Uterus (tissue), 4 donors: Measurements from ENCODE around the gene DOCK1. TPM values are rescaled to one million over a fixed set of nuclear protein-coding genes. Genes with fewer than 3 reads are reported as not detected.

Experiments
- DNase-seq, 2 donors: peaks; one replicate each; pipeline ENCODE4 v3.0.0-alpha.2; 2019 to 2020
- H3K27ac ChIP-seq, 2 donors: fragments of 200-600 bp; sonication (generic); 1 replicate in 1 of 2; 2 replicates in 1 of 2; pipeline ENCODE4 v1.5.1; 2016 to 2018
- H3K27me3 ChIP-seq, 2 donors: fragments of 200-600 bp; sonication (generic); one replicate each; pipeline ENCODE4 v1.5.1; 2018 to 2019; ENCODE audit warnings: control low read depth in 1 of 2
- H3K36me3 ChIP-seq, 2 donors: fragments of 200-600 bp; sonication (generic); one replicate each; pipeline ENCODE4 v1.5.1; 2019; ENCODE audit warnings: control low read depth in 1 of 2
- H3K4me1 ChIP-seq, 2 donors: fragments of 200-600 bp; sonication (generic); one replicate each; pipeline ENCODE4 v1.5.1; 2018 to 2019; ENCODE audit warnings: control low read depth in 1 of 2
- H3K4me3 ChIP-seq, 2 donors: fragments of 200-600 bp; sonication (generic); 1 replicate in 1 of 2; 2 replicates in 1 of 2; pipeline ENCODE4 v1.5.1; 2018 to 2019; ENCODE audit warnings: mild to moderate bottlenecking in 1 of 2
- H3K9me3 ChIP-seq, 2 donors: fragments of 200-600 bp; sonication (generic); one replicate each; pipeline ENCODE4 v1.5.1; 2019; ENCODE audit warnings: control low read depth in 1 of 2
- POLR2A ChIP-seq, 2 donors: fragments of 450-650 bp; IDR thresholded peaks; one replicate each; pipeline ENCODE4 v1.6.1; 2016; ENCODE audit warnings: antibody characterized with exemption in 2 of 2, mild to moderate bottlenecking in 1 of 2, moderate library complexity in 1 of 2
- intact Hi-C: fragments of 100-400 bp; cut with DNase I; formaldehyde crosslinking; loops from one replicate; pipeline ENCODE4 v1.15.1; 2023; ENCODE audit warnings: low total_unique reads
- total RNA-seq, 4 donors: library from RNA; depleted of rRNA in 3 of 4; stranded (reverse); fragments of >200 nt in 3 of 4; gene quantifications; one replicate each; pipeline versions ENCODE4 v1.1.0 to v1.2.4, GENCODE V29; 2014 to 2023
- TF ChIP-seq, protein P1 (sequence below), 4 experiments: fragments of 200-600 bp in 2 of 4; fragments of 450-650 bp in 2 of 4; sonication (generic) in 2 of 4; IDR thresholded peaks; one replicate each; pipeline ENCODE4 v1.5.1; 2016 to 2019; ENCODE audit warnings: antibody characterized with exemption in 4 of 4, mild to moderate bottlenecking in 2 of 4, moderate library complexity in 1 of 4
- donor health status: DM: yes; HTN: yes; CAD: no.

Gene DOCK1
- total RNA-seq, 4 donors from 2014 or later: 15.6 to 130 (median 65.0) TPM

DNA sequence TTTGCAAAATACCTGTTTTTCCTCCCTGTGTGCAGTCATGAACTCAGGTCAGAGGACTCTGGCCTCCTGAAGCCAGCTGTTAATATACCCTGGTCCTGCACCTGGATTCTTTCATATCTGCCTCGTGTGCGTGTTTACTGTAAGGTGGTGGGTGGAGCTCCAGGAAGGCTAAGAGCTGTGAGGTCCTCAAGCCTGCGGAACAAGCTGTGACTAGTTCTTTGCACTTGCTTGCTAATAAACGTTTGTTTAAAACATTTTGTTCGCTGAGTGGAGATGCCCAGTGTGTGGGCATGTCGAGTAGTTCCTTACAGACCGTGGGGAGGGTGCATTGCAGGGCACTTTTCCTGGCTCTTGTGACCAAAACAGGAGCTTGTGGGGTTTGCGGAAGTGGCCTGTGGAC is 139.0 kb downstream of the DOCK1 start:
- no peaks in the 10 kb centered on the region for H3K27me3 ChIP-seq
- DNase-seq: no peak
- intact Hi-C loops: no loop called here
- no peaks in the 10 kb centered on the region for H3K4me1 ChIP-seq
- H3K27ac ChIP-seq: no peak overlapping the region
- no peak for TF ChIP-seq POLR2A (IDR thresholded peaks at IDR 0.05)
- TF ChIP-seq, protein P1, sequence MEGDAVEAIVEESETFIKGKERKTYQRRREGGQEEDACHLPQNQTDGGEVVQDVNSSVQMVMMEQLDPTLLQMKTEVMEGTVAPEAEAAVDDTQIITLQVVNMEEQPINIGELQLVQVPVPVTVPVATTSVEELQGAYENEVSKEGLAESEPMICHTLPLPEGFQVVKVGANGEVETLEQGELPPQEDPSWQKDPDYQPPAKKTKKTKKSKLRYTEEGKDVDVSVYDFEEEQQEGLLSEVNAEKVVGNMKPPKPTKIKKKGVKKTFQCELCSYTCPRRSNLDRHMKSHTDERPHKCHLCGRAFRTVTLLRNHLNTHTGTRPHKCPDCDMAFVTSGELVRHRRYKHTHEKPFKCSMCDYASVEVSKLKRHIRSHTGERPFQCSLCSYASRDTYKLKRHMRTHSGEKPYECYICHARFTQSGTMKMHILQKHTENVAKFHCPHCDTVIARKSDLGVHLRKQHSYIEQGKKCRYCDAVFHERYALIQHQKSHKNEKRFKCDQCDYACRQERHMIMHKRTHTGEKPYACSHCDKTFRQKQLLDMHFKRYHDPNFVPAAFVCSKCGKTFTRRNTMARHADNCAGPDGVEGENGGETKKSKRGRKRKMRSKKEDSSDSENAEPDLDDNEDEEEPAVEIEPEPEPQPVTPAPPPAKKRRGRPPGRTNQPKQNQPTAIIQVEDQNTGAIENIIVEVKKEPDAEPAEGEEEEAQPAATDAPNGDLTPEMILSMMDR (IDR thresholded peaks at IDR 0.05): no peak
- no peak overlapping the region for H3K4me3 ChIP-seq
- H3K9me3 ChIP-seq: no peaks in the 10 kb centered on the region
- no peaks in the 10 kb centered on the region for H3K36me3 ChIP-seq

DNA sequence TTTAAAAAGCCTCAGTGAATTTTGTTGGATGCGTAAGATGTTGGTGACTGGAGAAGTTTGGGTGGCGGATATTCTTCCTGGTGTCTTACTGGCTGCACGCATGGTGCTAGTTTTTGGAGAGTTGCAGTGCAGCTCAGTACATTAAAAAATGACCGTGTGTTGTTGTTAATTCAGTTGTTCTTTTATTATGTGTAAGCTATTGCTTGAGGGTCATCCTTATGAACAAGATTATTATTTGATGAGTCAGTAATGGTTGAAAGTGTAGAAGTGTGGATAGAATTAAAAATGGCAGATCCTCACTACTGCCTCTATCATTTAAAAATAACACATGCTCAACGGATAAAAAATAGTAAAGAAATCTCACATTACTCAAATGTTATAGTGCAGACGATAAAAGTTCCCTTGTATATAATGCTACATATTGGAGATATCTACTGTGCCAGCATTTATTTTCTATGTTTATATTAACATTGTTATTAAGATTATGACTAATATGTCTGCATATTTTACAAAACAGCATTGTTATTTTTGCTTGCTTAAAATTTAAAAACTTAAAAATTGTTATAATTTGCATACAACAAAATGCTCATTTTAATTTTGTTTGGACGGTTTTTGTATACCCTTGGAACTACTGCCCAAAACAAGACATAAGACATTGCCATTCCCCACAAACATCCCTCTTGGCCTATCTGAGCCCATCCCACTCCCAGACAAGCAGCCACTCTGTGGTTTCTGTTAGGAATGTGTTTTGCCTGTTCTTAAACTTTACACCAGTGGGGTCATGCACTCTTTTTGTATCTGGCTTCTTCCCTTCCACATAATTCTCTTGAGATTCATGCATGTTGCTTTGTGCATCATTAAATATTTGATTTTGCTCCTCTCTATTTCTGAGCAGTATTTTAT is 142.0 kb downstream of the DOCK1 start:
- Histone ChIP-seq H3K27ac (no peak overlapping the region), H3K4me3 (no peak overlapping the region), H3K9me3 (no peaks in the 10 kb centered on the region), H3K27me3 (no peaks in the 10 kb centered on the region), H3K36me3 (no peaks in the 10 kb centered on the region), H3K4me1 (no peaks in the 10 kb centered on the region)
- intact Hi-C loops: no loop called here
- no peak for DNase-seq
- TF ChIP-seq, protein P1 (IDR thresholded peaks at IDR 0.05): no peak
- no peak for TF ChIP-seq POLR2A (IDR thresholded peaks at IDR 0.05)

DNA sequence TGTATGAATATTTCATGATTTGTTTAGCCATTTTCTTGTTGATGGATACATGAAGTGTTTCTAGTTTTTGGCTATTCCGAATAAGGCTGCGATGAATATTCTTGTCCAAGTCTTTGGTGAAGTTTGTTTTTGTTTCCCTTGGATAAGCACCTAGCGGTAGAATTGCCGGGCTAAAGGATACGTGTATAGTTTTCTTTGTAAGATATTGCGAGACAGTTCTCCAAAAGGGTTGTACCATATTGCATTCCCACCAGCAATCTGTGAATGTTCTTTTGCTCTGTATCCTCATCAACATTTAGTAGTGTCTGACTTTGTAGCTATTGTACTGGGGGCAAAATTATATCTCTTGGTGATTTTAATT is 142.6 kb downstream of the DOCK1 start:
- intact Hi-C loops: no loop called here

DNA sequence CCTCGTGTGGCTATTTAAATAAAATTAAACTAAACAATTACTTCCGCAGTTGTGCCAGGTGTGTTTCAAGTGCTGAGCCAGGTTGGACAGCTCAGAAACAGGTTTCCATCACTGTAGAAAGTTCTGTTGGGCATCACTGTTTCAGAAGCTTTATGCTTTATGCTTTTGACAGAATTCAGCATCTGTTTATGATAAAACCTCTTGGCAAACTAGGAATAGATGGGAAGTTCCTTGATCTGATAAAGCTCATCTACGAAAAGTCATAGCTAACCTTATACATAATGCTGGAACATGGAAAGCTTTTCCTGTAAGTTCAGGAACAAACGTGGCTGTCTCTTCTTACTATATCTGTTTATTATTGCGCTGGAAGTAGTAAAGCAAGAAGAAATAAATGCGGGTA is 143.4 kb downstream of the DOCK1 start:
- no peak for TF ChIP-seq POLR2A (IDR thresholded peaks at IDR 0.05)
- TF ChIP-seq, protein P1 (IDR thresholded peaks at IDR 0.05): no peak
- Histone ChIP-seq H3K27ac (no peak overlapping the region), H3K9me3 (no peaks in the 10 kb centered on the region), H3K4me3 (no peak overlapping the region), H3K27me3 (no peaks in the 10 kb centered on the region), H3K36me3 (no peaks in the 10 kb centered on the region), H3K4me1 (no peaks in the 10 kb centered on the region)
- no peak for DNase-seq
- intact Hi-C loops: no loop called here

More for the DNA sequence above, 142.6 kb downstream of the DOCK1 start:
- Histone ChIP-seq H3K27me3 (no peaks in the 10 kb centered on the region), H3K4me3 (no peak overlapping the region), H3K4me1 (no peaks in the 10 kb centered on the region), H3K36me3 (no peaks in the 10 kb centered on the region), H3K27ac (no peak overlapping the region), H3K9me3 (no peaks in the 10 kb centered on the region)
- DNase-seq: no peak
- no peak for TF ChIP-seq POLR2A (IDR thresholded peaks at IDR 0.05)
- TF ChIP-seq, protein P1 (IDR thresholded peaks at IDR 0.05): no peak

DNA sequence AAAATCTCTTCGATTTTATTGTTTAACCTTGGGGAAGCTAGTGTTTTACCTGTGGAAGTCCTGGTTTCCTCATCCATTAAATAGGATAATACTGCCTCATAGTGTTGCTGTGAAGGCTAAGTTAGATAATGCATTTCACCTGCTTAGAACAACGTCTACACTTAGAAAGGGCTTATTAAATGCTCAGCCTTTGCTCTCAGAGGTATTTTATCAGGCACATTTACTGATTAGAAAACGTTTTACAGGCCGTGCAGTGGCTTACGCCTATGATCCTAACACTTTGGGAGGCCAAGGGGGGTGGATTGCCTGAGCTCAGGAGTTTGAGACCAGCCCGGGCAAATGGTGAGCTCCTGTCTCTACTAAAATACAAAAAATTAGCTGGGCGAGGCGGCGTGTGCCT is 146.8 kb downstream of the DOCK1 start:
- H3K4me1 ChIP-seq: no peaks in the 10 kb centered on the region
- no peaks in the 10 kb centered on the region for H3K9me3 ChIP-seq
- DNase-seq: no peak
- no peaks in the 10 kb centered on the region for H3K27me3 ChIP-seq
- intact Hi-C loops: no loop called here
- no peak overlapping the region for H3K4me3 ChIP-seq
- no peak for TF ChIP-seq POLR2A (IDR thresholded peaks at IDR 0.05)
- TF ChIP-seq, protein P1 (IDR thresholded peaks at IDR 0.05): no peak
- no peak overlapping the region for H3K27ac ChIP-seq
- H3K36me3 ChIP-seq: no peaks in the 10 kb centered on the region
